ENCODE results near the gene CALML3.

Gene CALML3

GRCh38 chr10:5503477-5503835 is 21.3 kb upstream of the CALML3 start:
- H3K79me2 ChIP-seq (ENCODE audit: insufficient read depth, low read length): no peaks in the 10 kb centered on the region
- TF ChIP-seq EZH2 (IDR thresholded peaks at IDR 0.05; ENCODE audit: borderline replicate concordance, low read length) (no peak), CTCF (IDR thresholded peaks at IDR 0.05; ENCODE audit: low read length) (no peak)
- no peak overlapping the region for H3K9ac ChIP-seq (ENCODE audit: low read length)
- H2AFZ ChIP-seq (ENCODE audit: low read length): no peak overlapping the region
- no peaks in the 10 kb centered on the region for H3K9me3 ChIP-seq (ENCODE audit: low read length)
- no peak overlapping the region for H3K4me2 ChIP-seq (ENCODE audit: low read length)
- no peaks in the 10 kb centered on the region for H3K9me2 ChIP-seq (ENCODE audit: low read depth, low read length)
- H3F3A ChIP-seq (ENCODE audit: insufficient read depth, low read length): no peaks in the 10 kb centered on the region
- H3K4me1 ChIP-seq (ENCODE audit: insufficient read depth, low read length, severe bottlenecking): no peaks in the 10 kb centered on the region
- H3K27me3 ChIP-seq (ENCODE audit: insufficient read depth, low read length): no peaks in the 10 kb centered on the region
- H3K4me3 ChIP-seq (ENCODE audit: low read depth, low read length, poor library complexity, severe bottlenecking): no peak overlapping the region
- H4K20me1 ChIP-seq (ENCODE audit: insufficient read depth, low read length): no peaks in the 10 kb centered on the region
- no peak overlapping the region for H3K27ac ChIP-seq (ENCODE audit: low read depth, low read length, poor library complexity, severe bottlenecking)
- no peaks in the 10 kb centered on the region for H3K36me3 ChIP-seq (ENCODE audit: insufficient read depth, low read length)

- Histone ChIP-seq H3K4me3 (ENCODE audit: low read depth, low read length, poor library complexity, severe bottlenecking) (no peak overlapping the region), H3K4me2 (ENCODE audit: low read length) (no peak overlapping the region), H3K36me3 (ENCODE audit: insufficient read depth, low read length) (no peaks in the 10 kb centered on the region), H3K9me2 (ENCODE audit: low read depth, low read length) (no peaks in the 10 kb centered on the region), H3K79me2 (ENCODE audit: insufficient read depth, low read length) (no peaks in the 10 kb centered on the region), H3F3A (ENCODE audit: insufficient read depth, low read length) (no peaks in the 10 kb centered on the region), H3K9ac (ENCODE audit: low read length) (no peak overlapping the region), H2AFZ (ENCODE audit: low read length) (no peak overlapping the region), H3K27me3 (ENCODE audit: insufficient read depth, low read length) (no peaks in the 10 kb centered on the region), H3K27ac (ENCODE audit: low read depth, low read length, poor library complexity, severe bottlenecking) (no peak overlapping the region), H4K20me1 (ENCODE audit: insufficient read depth, low read length) (no peaks in the 10 kb centered on the region), H3K4me1 (ENCODE audit: insufficient read depth, low read length, severe bottlenecking) (no peaks in the 10 kb centered on the region), H3K9me3 (ENCODE audit: low read length) (no peaks in the 10 kb centered on the region)
- TF ChIP-seq CTCF (IDR thresholded peaks at IDR 0.05; ENCODE audit: low read length): no peak
- no peak for TF ChIP-seq EZH2 (IDR thresholded peaks at IDR 0.05; ENCODE audit: borderline replicate concordance, low read length)
Observed at GRCh38 chr10:5504146-5505072, 20.4 kb upstream of the CALML3 start.

- Histone ChIP-seq H2AFZ (ENCODE audit: low read length) (no peak overlapping the region), H3K9me3 (ENCODE audit: low read length) (no peaks in the 10 kb centered on the region), H3K27me3 (ENCODE audit: insufficient read depth, low read length) (no peaks in the 10 kb centered on the region), H3K9ac (ENCODE audit: low read length) (no peak overlapping the region), H3K27ac (ENCODE audit: low read depth, low read length, poor library complexity, severe bottlenecking) (no peak overlapping the region), H3K36me3 (ENCODE audit: insufficient read depth, low read length) (no peaks in the 10 kb centered on the region), H3F3A (ENCODE audit: insufficient read depth, low read length) (no peaks in the 10 kb centered on the region), H3K4me3 (ENCODE audit: low read depth, low read length, poor library complexity, severe bottlenecking) (no peak overlapping the region), H4K20me1 (ENCODE audit: insufficient read depth, low read length) (no peaks in the 10 kb centered on the region), H3K9me2 (ENCODE audit: low read depth, low read length) (no peaks in the 10 kb centered on the region), H3K4me1 (ENCODE audit: insufficient read depth, low read length, severe bottlenecking) (no peaks in the 10 kb centered on the region), H3K79me2 (ENCODE audit: insufficient read depth, low read length) (no peaks in the 10 kb centered on the region), H3K4me2 (ENCODE audit: low read length) (no peak overlapping the region)
- TF ChIP-seq EZH2 (IDR thresholded peaks at IDR 0.05; ENCODE audit: borderline replicate concordance, low read length) (no peak), CTCF (IDR thresholded peaks at IDR 0.05; ENCODE audit: low read length) (no peak)
Observed at GRCh38 chr10:5506246-5506645, 18.5 kb upstream of the CALML3 start.

Data from OCI-LY1 (cell line).